H1 (cell line): ENCODE results near the gene WWP2. TPM values are rescaled to one million over a fixed set of nuclear protein-coding genes. Genes with fewer than 3 reads are reported as not detected.

Experiments used
- BCL11A ChIP-seq, 2 experiments: IDR thresholded peaks; one replicate each; pipeline ENCODE4 v1.6.1; 2011; ENCODE audit warnings: low read depth in 2 of 2, low read length in 2 of 2, mild to moderate bottlenecking in 2 of 2
- CHD7 ChIP-seq: fragments of 300-600 bp; sonication (generic); IDR thresholded peaks from 2 replicates; pipeline ENCODE4 v1.7.1; 2012; ENCODE audit warnings: low read length, moderate library complexity, mild to moderate bottlenecking, inconsistent platforms; ENCODE audit not compliant: insufficient replicate concordance
- CREB1 ChIP-seq: IDR thresholded peaks from 2 replicates; pipeline ENCODE4 v1.6.1; 2012; ENCODE audit warnings: inconsistent platforms
- NRF1 ChIP-seq: IDR thresholded peaks from 2 replicates; pipeline ENCODE4 v1.6.1; 2011; ENCODE audit warnings: mild to moderate bottlenecking, low read depth, low read length, improper control_type of control experiment
- RFX5 ChIP-seq: IDR thresholded peaks from 2 replicates; pipeline ENCODE4 v1.6.1; 2011; ENCODE audit warnings: low read depth, low read length, improper control_type of control experiment, borderline replicate concordance
- RNF2 ChIP-seq: fragments of 200-900, 300-1000 bp; sonication (generic); IDR thresholded peaks from 2 replicates; pipeline ENCODE4 v1.7.1; 2016; ENCODE audit warnings: borderline replicate concordance, low read depth, mild to moderate bottlenecking, antibody characterized with exemption, low read length; ENCODE audit not compliant: poor library complexity, severe bottlenecking; ENCODE audit errors: missing control alignments
- SP2 ChIP-seq: IDR thresholded peaks from 2 replicates; pipeline ENCODE4 v1.6.1; 2012; ENCODE audit warnings: mild to moderate bottlenecking, low read length, inconsistent platforms
- TAF7 ChIP-seq: optimal IDR thresholded peaks from 2 replicates; pipeline ENCODE3; 2011; ENCODE audit warnings: low read depth, mild to moderate bottlenecking, inconsistent platforms, low read length, moderate library complexity, borderline replicate concordance
- TEAD4 ChIP-seq: IDR thresholded peaks from 2 replicates; pipeline ENCODE4 v1.6.1; 2012; ENCODE audit warnings: low read depth, low read length, inconsistent platforms, mixed read lengths
- polyA plus RNA-seq, 7 experiments: library from polyadenylated mRNA; depleted of rRNA in 3 of 7; stranded (reverse) in 5 of 7; unstranded in 2 of 7; fragments of >200 nt in 5 of 7; fragments of 200-250 nt in 2 of 7; gene quantifications; 1 replicate in 5 of 7; 2 replicates in 1 of 7; 4 replicates in 1 of 7; pipeline versions ENCODE4 v1.2.1 to v1.2.3, GENCODE V29; 2011 to 2013; ENCODE audit warnings: missing spikeins in 2 of 7, mixed read lengths in 2 of 7
- total RNA-seq: library from RNA; stranded (reverse); fragmentation: NEBNext Ultra II Directional; extraction: Animal tissue kit (Norgen Biotek cat#: 25700); gene quantifications from 2 replicates; pipeline ENCODE4 v1.2.1, GENCODE V29; 2021

WWP2 gene
- total and polyA plus RNA-seq, 2 of the 8 experiments (the other 6 are each of a cell fraction or from before 2014, with no cell fraction given), result 14.1 to 42.2 TPM

- no peak for TF ChIP-seq CHD7
- no peak for TF ChIP-seq RNF2
- TF ChIP-seq NRF1, result no peak
- no peak for TF ChIP-seq CREB1
- no peak for TF ChIP-seq SP2
- TF ChIP-seq RFX5, result no peak
- no peak for TF ChIP-seq TEAD4
- no peak for TF ChIP-seq BCL11A (IDR thresholded peaks at IDR 0.05; ENCODE audit: low read depth in 2 of 2, low read length in 2 of 2)
- TF ChIP-seq TAF7, result no peak
Measured at GRCh38 chr16:69860233-69861231, 98.4 kb downstream of the WWP2 start (continued).
